NCI-H1048 (cell line): ENCODE data around the gene HLA-G.
"Not testable (repeated sequence)": the region's sequence is repeated elsewhere in the genome, so short reads cannot be mapped to it uniquely, and the experiment has no call there.

Source experiments
- DNase-seq: peaks from one replicate; lab custom pipeline; 2025; lab: John Stamatoyannopoulos, UW

HLA-G gene

DNA sequence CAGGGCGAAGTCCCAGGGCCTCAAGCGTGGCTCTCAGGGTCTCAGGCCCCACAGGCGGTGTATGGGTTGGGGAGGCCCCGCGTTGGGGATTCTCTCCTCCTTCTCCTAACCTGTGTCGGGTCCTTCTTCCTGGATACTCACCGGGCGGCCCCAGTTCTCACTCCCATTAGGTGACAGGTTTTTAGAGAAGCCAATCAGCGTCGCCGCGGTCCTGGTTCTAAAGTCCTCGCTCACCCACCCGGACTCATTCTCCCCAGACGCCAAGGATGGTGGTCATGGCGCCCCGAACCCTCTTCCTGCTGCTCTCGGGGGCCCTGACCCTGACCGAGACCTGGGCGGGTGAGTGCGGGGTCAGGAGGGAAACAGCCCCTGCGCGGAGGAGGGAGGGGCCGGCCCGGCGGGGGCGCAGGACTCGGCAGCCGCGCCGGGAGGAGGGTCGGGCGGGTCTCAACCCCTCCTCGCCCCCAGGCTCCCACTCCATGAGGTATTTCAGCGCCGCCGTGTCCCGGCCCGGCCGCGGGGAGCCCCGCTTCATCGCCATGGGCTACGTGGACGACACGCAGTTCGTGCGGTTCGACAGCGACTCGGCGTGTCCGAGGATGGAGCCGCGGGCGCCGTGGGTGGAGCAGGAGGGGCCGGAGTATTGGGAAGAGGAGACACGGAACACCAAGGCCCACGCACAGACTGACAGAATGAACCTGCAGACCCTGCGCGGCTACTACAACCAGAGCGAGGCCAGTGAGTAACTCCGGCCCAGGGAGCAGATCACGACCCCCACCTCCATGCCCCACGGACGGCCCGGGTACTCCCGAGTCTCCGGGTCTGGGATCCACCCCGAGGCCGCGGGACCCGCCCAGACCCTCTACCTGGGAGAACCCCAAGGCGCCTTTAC lies at the start of gene HLA-G:
HLA-G (plus strand) TSS at position 247 of the 892 bp plus-strand sequence; CDS start at position 267, 20 bp downstream.
- no peak for DNase-seq

DNA sequence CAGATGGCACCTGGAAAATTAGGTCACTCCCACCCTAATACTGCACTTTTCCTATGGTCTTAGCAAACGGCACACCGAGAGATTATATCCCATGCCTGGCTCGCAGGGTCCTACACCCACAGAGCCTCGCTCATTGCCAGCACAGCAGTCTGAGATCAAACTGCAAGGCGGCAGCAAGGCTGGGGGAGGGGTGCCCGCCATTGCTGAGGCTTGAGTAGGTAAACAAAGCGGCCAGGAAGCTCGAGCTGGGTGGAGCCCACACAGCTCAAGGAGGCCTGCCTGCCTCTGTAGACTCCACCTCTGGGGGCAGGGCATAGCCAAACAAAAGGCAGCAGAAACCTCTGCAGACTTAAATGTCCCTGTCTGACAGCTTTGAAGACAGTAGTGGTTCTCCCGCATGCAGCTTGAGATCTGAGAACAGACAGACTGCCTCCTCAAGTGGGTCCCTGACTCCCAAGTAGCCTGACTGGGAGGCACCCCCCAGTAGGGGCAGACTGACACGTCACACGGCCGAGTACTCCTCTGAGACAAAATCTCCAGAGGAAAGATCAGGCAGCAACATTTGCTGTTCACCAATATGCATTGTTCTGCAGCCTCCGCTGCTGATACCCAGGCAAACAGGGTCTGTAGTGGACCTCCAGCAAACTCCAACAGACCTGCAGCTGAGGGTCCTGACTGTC lies 47.5 kb upstream of the HLA-G start:
- DNase-seq, result not testable (repeated sequence)

GRCh38 chr6:29789176-29789575 lies 38.4 kb upstream of the HLA-G start:
- DNase-seq, result no peak

DNA sequence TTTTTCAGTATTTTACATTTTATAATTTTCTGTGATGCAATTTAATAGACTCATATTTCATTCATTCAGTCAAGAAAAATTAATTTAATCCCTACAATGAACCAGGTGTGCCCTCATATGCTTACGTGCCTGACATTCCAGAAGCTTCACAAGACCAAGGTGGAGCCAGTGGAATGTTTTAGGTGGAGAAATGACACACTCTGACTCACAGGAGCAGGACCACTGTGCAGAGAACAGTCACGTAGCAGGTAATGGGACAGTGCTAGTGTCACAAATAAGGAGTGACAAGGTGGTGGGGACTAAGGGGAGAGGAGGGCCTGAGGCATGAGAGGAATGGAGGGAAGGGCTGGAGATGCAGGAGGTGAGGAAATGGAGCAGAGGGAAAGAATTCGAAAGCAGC lies 37.0 kb upstream of the HLA-G start:
- no peak for DNase-seq

- DNase-seq, result no peak
These were observed 36.5 kb upstream of the HLA-G start for GRCh38 chr6:29791162-29791561.

- DNase-seq, result no peak
These were observed 35.9 kb upstream of the HLA-G start for GRCh38 chr6:29791786-29792122.

DNA sequence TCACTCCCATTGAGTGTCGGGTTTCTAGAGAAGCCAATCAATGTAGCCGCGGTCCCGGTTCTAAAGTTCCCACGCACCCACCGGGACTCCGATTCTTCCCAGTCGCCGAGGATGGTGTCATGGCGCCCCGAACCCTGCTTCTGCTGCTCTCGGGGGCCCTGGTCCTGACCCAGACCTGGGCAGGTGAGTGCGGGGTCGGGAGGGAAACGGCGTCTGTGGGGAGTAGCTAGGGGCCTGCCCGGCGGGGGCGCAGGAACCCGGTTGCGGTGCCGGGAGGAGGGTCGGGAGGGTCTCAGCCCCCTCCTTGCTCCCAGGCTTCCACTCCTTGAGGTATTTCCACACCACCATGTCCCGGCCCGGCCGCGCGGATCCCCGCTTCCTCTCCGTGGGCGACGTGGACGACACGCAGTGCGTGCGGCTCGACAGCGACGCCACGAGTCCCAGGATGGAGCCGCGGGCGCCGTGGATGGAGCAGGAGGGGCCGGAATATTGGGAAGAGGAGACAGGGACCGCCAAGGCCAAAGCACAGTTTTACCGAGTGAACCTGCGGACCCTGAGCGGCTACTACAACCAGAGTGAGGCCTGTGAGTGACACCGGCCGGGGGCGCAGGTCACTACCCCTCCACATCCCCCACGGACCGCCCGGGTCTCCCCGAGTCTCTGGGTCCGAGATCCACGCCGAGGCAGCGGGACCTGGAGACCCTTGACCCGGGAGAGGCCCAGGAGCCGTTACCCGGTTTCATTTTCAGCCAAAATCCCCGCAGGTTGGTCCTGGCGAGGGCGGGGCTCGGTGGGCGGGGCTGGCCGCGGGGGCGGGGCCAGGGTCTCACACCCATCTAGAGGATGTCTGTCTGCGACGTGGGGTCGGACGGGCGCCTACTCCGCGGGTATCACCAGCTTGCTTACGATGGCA lies 35.2 kb upstream of the HLA-G start:
- no peak for DNase-seq

- no peak for DNase-seq
These were observed 34.6 kb upstream of the HLA-G start for GRCh38 chr6:29793036-29793356.

GRCh38 chr6:29793796-29794195 lies 33.8 kb upstream of the HLA-G start:
- no peak for DNase-seq

- DNase-seq, result no peak
These were observed 31.6 kb upstream of the HLA-G start for GRCh38 chr6:29796026-29796425.

GRCh38 chr6:29797135-29797534 lies 30.5 kb upstream of the HLA-G start:
- DNase-seq, result no peak

DNA sequence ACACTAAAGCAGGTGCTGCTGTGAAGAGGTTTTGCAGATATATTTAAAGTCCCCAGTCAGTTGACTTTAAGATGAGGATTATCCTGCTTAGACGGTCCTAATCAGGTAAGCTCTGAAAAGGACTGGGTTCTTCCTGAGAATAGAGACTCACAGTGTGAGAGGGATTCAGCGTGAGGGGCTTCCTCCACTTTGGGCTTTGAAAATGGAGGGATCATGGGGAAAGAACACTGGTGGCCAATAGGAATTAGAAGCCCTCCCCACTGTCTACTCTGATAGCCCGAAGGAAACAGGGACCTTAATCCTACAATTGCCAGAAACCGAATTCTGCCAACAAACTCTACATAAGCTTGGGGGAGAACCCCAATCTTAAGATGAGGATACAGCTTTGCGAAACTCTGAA lies 29.7 kb upstream of the HLA-G start:
- no peak for DNase-seq

- DNase-seq, result no peak
These were observed 27.4 kb upstream of the HLA-G start for GRCh38 chr6:29800254-29800653.

DNA sequence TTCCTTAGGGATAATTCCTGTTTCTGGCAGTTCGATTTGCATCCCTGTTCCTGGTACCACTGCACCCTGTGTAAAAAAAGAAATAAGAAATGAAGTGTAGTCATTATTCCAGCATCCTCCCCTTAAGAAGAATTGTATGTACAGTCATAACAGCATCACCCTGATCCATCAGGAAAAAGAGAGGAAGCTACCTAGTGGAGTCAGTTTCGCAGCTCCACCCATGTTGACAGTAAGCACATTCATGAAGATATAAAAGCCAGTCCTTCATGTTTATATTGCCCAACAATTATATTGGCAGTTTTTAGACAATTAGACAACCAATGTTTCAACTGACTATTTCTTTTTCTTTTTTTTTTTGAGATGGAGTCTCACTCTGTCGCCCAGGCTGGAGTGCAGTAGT lies 21.2 kb upstream of the HLA-G start:
- no peak for DNase-seq

- no peak for DNase-seq
These were observed 18.4 kb upstream of the HLA-G start for GRCh38 chr6:29809249-29809648.

GRCh38 chr6:29810371-29810770 lies 17.3 kb upstream of the HLA-G start:
- no peak for DNase-seq

DNA sequence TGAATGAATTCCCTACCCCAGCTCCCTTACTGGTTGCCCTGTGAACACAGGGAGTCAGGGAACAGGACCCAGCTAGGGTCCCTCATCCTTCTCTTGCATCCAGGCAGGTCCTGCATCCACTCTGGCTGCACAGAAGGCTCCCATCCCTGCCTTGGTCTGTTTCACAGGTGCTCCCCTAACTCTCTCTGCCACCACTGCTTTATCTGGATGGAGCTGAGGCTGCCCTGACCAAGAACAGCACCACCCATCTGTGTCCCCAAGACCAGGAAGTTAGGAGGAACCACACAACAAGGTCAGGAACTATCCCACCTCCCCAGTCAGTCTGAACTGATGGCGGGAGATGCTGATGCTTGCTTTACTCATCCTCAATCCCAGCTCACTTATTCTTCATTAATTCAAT lies 16.2 kb upstream of the HLA-G start:
- no peak for DNase-seq

DNA sequence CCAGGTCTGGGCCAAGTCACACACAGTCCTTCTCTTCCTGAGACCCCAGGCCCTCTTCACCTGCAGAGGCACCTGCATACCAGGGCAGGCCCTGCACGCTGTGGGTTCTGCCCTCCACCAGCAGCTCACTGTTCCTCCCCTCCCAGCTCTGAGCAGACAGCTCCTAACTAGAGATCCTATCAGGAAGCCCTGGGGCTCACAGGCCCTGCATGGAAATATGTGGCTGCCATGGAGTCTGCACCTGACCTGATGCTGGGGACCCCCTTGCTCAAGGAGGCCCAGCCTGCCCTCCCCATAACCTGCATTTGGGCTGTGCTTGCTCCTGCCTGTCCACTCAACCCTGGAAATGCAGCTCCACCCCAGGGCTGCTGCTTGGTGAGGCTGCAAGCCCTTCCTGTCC lies 14.6 kb upstream of the HLA-G start:
- no peak for DNase-seq

DNA sequence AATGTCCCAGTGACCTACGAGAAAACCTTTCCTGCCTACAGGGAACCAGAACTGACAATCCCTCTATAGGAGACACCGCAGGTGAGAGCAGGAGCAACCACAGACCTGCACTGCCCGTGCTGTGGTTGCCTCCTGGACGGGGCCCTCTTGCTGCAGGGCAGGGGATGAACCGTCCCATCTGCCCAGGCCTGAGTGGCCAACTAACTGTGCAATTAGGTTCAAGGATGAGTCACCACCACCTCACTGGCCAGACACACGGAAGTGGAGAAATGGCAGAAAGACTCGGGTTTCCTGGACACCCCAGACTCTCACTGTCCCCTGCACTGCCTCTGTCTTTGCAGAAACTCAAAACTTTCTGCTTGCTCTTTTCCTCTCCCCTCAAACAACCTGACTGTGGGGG lies 13.8 kb upstream of the HLA-G start:
- DNase-seq, result no peak

DNA sequence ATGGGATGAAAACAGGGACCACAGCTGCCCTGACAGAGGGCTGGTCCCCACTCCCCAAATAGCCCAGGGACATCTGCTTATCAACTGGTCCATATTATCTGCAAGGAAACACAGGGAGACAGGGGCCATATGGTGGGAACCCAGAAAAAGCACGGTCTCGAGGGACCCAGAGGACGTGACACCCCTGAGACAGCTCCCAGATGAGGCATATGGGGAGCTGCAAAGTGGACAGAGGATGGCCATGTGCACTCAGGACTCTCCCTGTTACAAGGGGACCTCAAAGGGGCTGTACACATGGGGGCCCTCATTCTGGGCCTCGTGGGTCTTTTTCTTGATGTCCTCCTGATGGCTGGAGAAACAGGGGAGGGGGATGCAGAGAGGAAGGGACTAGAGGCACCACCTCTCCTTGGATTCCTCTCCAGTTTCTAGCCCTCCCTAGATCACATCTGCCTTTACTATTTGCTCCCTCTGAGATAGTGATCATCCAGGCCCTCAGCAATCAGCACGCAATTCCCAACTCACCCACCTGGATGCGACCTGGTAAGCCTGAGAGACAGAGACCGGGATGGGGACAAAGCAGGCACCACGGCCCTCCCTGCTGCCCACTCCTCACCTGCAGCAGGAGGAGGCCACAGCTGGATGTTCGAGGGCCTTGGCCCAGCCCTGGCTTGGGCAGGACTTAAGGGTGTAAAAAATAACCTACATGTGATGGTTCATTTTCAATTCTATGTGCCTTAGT lies 13.1 kb upstream of the HLA-G start:
- no peak for DNase-seq

DNA sequence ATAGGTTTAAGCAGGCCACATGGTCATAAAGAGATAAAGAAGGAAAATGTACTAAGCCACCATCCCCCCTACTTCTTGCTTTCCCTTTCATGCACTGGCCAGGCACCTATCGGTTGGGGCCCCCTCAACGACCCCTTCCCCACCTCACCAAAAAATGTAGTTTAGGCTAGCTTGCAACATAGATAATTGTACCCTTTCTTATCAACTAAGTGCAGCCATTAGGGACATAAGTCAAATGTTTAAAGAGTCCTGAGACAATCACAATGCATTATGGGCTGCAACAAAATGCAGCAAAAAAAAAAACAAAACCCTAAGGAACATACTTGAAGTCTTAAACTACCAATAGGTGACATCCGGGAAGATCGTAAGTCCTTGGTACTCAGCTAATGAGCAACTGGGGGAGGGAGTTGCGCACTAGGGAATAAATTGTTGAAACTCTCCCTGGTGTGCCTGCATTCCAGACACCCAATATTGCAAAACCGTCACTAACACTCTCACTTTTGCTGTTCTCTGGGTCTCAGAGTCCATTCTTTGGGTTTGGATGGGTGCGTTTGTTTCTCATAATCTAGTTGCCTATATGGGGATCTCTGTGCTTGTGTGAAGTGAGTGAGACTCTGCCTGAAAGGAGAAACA lies 12.4 kb upstream of the HLA-G start:
- no peak for DNase-seq

GRCh38 chr6:29816030-29816429 lies 11.6 kb upstream of the HLA-G start:
- no peak for DNase-seq
